ENCODE measurements around the gene DAAM2.

DNA sequence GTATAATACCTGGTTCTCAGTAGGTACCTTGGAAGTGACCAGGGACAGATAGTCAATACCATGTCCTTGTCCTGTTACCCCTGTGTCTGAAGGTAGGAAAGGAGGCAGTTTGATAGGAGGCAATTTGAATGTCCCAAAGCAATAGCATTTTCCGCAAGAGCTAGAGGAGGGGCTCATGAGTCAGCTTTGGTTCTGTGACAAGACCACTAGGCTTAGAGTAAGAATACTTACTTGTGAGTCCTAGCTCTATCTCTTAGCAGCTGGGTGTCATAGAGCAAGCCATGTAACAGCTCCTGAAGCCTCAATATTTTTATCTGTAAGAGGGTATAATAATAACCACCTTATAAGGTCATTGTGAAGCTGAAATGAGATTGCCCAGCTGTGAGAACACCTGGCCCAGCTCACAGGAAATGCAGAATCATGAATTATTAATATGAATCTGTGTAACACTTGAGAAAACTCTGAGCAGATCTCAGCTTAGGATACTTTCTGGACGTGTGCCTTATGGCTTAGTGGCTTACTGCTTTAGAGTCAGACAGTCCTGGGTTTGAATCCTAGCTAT lies 58.6 kb downstream of the DAAM2 start:
- TF ChIP-seq, protein P1, sequence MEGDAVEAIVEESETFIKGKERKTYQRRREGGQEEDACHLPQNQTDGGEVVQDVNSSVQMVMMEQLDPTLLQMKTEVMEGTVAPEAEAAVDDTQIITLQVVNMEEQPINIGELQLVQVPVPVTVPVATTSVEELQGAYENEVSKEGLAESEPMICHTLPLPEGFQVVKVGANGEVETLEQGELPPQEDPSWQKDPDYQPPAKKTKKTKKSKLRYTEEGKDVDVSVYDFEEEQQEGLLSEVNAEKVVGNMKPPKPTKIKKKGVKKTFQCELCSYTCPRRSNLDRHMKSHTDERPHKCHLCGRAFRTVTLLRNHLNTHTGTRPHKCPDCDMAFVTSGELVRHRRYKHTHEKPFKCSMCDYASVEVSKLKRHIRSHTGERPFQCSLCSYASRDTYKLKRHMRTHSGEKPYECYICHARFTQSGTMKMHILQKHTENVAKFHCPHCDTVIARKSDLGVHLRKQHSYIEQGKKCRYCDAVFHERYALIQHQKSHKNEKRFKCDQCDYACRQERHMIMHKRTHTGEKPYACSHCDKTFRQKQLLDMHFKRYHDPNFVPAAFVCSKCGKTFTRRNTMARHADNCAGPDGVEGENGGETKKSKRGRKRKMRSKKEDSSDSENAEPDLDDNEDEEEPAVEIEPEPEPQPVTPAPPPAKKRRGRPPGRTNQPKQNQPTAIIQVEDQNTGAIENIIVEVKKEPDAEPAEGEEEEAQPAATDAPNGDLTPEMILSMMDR (IDR thresholded peaks at IDR 0.05), result no peak
- TF ChIP-seq POLR2AphosphoS5 (IDR thresholded peaks at IDR 0.05) (no peak), POLR2A (IDR thresholded peaks at IDR 0.05) (no peak), EP300 (IDR thresholded peaks at IDR 0.05) (no peak)
